Stimulated activated CD4-positive, alpha-beta T cell treated with anti-CD3 and anti-CD28 coated beads, Interleukin-4, amount 100 ng/mL, for 4 hours (primary cell): Measurements from ENCODE around the gene DLST.
A peak's percentile ranks its signal among the peaks of the same experiment; 100 is the strongest.
"Not testable (repeated sequence)": the region's sequence is repeated elsewhere in the genome, so short reads cannot be mapped to it uniquely, and the experiment has no call there.

ENCODE experiments used
- DNase-seq, 2 experiments: peaks; one replicate each; pipeline ENCODE4 v3.0.0-alpha.2; 2020

Gene DLST

DNA sequence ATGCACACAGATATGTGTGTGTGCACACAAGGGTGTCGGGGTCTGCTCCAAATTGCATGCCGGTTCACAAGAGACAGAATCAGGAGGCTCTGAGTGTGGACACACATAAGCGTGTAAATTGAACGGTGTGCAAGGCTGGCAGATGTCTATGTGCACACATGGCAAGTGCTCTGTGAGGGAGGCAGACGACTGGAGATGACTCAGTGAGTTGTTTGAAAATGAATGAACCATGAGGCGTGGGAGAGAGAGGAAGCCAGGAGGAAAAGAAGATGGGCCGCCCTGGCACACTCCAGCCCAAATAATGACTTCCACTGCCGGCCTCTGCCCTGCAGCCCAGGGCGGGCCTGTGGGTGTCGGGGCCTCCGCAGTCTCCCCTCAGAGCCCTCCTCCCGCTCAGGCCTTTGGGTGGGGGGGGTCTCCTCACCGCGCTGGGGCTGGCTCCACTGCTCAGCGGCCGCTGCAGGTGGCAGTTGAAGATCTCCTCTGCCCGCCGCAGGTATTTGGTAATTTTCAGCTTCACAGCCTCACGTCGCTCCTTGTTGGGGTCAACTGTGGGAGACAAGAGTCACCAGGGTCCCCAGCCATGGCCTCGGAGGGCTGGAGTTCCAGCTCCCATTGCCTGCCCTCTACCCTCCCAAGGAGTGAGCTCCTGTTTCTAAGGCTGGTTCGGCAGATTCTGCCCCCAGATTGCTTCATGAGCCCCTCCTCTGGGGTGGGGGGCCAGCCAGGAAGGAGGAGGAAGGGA, 37.9 kb downstream of the DLST start:
- DNase-seq = no peak

DNA sequence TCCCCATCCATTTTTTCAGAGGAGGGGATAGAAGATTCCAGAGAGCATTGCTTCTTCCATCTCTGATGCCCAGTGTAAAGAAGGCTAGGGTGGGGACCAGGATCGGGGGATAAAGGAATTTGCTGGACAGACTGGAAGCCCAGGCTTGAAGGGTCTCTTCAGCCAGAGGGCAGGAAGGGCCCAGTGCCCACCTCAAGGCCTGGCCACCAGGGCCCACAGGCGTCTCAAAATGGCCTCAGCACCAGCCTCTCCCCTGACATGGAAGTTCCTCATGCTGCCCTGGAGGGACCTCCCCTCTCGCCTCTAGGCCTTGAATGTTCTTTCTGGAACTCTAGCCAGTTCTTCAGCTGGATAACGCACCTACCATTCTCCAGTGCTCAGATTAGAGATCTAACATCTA, 38.6 kb downstream of the DLST start:
- no peak for DNase-seq

DNA sequence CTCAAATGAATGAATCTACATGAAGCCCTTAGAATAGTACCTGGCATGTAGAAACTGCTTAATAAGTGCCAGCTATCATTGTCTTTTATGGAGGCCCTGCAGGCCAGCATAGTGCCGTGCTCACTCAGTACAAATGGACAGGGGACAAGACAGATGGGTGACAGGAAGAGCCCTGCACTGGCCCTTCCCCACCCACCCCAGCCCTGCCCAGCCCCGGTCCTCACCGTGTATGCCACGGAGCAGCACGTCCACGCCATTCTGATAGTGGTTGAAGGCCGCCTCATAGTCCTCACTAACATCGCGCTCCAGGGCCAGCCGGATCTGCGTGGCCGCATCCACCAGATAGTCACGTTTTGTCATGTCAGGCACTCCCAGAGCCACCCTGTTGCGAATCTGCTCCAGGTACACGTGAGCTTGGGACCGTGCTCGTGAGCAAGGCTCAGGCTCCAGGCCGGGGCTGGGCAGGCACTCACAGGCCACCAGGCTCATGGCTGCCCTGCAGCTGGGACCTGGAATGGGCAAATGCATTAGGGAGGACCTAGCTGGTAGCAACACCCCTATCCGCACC, 39.4 kb downstream of the DLST start:
- DNase-seq = no peak

DNA sequence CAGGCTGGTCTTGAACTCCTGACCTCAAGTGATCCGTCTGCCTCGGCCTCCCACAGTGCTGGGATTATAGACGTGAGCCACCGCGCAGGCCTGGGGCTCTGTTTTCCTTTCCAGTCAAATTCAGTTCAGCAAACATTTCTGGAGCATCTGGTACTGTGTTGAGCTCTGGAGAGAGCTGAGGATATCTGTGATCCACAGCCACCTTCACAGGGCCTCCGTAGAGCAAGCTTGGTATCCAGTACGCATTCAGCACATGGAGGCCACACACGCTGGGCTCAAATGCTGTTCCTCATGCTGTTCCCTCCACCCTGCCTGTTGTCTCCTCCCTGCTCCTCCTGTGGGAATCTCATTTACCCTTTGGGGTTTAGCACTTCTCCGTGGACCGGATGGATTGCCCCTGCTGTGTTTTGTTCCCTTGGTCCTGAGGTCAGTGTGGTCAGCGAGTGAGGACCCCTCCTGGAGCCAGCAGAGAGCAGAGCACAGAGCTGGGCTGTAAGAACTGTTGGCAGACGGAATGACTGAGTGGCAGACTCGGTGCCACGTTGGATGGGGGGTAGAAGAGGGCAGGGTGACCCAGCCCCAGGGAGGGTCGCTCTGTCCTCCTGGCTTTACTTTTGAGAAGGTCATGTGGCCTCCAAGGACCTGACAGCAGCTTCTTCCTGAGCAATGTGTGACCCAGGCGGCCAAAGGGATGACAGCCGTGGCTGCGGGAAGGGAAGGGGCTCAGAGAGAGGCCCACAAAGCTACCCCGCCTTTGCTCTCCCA, 40.5 kb downstream of the DLST start:
- DNase-seq = no peak

DNA sequence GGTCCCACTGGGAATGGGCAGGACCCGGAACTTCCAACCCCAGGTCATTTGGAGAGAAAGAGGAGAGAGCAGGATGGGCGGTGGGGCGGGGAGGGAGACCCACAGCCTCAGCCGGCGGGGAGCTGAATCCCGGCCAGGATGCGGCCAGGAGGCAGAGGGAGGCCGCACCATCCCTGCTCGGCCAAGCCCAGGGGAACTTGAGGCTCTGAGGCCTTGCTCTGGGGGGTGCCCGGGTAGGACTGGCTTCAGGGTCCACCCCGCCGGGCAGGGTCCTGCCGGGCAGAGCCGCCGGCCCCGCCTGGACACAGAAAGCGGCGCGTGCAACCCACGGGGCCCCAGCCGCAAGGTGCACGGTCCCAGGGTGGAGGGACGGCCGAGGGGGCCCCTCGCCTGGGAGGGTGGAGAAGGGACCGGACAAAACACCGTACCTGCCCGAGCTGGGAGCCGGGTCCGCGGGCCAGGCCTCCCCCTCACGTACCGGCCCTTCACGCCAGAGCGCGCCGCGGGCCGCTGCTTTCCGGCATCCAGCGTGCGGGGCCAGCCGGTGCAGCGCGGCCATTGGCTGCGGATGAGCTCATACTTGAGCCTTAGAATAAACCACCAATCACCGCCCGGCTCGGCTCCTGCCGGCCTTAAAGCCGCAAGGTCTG, 41.2 kb downstream of the DLST start, which contains the start of gene RPS6KL1:
Gene RPS6KL1 (minus strand): TSS at position 509 of the 650 bp plus-strand sequence. CDS start 1,719 bp downstream, outside the sequence.
- peak; percentile 55 to 75 for DNase-seq

DNA sequence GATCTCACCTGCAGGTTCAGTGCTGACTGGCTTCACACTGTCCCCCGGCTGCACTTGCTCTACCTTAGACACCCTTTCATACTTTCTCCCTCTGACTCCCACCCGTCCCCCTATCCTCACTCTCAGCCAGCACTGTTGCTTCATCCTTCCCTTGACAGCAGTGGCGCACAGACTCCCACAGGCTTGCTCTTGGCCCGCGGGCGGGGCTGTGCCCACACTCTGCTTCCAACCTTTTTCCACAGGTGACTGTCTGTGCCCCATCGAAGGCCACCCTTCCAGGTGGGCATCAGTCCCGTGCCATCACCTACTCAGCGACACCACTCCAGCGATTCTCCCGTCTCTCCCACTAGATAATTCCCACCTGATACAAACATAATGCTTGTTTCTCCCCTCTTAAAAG, 42.3 kb downstream of the DLST start:
- no peak for DNase-seq

DNA sequence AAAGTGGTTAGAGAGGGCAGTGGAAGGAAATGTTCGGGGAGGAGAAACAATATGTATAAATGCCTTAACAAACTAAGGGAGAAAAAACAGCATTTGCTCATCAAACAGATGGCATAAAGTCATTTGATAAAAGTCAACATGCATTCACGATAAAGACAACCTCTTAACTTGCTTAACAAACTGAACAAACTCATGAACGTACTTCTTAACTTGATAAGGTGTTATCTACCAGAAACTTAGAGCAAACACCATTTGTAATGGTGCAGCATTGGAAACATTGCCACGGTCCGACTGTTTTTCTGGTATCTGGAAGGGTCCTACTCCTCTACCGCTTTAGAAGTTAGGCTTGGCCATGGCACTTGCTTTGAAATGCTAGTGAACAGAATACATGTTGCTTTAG, 45.5 kb downstream of the DLST start:
- no peak for DNase-seq

DNA sequence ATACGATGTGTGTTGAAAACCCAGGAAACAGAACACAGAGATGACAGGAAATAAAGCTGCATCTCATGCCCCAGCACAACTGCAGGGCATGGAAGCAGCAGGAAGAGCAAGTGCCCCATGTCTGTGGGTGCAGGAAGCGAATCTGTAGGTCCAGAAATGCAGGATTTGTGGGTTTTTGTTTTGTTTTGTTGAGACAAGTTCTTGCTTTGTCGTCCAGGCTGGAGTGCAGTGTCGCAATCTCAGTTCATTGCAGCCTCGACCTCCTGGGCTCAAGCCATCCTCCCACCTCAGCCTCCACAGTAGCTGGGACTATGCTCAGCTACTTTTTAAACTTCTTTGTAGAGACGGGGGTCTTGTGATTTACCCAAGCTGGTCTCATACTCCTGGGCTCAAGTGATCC, 47.5 kb downstream of the DLST start:
- no peak for DNase-seq

DNA sequence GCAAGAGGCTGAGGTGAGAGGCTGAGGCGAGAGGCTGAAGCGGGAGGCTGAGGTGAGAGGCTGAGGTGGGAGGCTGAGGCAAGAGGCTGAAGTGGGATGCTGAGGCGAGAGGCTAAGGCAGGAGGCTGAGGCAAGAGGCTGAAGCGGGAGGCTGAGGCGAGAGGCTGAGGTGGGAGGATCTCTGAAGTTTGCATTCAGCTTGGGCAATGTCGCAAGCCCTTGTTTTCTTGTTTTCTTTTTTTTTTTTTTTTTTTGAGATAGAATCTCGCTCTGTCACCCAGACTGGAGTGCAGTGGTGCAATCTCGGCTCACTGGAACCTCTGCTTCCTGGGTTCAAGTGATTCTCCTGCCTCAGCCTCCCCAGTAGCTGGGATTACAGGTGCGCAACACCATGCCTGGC, 50.0 kb downstream of the DLST start:
- DNase-seq = not testable (repeated sequence)

DNA sequence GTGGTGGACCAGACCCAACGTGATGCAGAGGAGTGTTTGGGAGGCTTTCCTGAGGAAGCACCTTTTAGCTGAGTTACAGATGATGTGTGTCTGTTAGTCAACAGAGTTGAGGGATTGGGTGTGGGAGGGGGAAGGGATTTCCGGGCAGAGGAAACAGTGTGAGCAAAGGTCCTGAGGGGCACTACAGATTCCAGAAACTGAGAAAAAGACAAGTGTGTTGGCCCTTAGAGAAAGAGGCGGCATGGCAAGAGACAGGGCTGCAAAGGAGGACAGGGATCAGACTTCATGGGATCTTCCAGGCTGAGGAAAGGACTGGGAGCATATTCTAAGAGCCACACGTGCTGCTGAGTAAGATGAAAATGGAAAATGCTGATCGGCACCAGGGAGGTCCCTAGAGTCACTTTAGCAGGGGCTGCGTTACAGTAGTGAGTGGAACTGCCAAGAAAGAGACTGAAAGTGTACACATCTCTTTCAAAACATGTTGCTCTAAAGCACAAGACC, 50.7 kb downstream of the DLST start:
- no peak for DNase-seq

DNA sequence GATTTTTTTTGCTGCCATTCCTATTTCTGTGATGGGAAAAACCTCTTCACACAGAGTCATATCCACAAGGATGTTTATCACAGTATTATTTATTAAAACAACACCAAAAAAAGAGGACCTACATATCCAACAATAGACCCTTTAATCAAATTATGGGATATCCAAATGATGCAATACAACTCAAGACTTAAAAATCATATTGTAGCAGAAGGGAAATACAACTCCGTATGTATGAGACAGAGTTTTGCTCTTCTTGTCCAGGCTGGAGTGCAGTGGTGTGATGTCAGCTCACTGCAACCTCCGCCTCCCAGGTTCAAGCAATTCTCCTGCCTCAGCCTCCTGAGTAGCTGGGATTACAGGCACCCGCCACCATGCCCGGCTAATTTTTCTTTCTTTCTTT, 51.2 kb downstream of the DLST start:
- DNase-seq = not testable (repeated sequence)

DNA sequence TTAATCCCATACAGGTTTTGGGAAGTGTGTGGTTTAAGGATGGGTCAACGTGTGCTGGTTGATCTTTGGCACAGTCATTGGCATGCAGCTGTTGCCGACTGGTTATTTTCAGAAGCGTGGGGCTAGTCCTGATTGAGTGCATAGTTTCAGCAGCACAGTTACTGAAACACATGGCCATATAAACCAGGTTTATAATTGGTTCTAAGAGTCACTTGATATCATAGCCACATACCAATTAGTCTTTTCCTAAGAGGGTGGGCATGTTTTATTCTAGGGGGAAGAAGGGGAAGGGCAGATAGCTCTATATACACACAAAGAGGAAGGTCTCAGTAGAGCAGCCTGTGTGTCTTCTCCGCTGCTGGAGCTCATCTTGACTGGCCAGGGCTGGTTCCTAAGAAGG, 52.3 kb downstream of the DLST start:
- DNase-seq = no peak

DNA sequence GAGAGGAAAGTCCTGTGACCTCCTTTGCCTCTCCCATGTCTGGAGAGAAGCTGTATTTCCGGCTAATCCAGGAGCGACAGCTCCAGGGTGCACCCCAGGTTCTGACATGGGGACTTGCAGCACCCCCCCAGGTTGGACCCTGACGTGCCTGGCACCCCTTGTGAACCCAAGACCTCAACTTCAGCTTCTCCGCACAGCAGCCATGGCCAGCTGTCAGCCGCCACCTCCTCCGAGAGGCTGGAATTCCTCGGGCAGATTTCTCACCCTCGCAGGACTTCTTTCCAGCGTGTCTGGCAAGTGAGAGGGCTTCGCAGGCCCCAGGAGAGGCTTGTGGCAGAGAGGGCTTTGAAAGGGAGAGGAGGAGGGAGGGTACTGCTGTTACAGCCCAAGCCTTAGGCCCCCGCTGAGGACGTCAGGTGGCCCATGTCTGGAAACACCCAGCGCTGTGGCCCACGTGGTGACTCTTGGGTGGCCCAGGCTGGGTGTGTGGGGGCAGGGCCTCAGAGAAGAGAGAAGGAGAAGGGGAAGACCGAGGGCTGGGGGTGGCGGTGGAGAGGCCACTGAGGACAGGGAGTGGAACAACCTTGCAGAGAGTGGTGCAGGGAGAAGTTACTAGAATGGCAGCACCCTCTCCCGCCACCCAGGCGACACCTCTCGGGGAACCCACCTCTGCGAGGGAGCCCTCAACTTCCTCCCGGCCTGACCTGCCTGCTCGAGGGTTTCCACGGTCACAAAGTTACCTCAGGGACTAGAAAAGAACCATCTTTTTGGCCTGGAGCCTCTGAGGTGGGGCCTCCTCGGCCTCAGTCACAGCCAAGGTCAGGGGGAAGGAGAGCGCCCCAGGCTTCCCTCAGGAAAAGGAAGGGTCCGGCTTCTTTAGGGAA, 53.0 kb downstream of the DLST start:
- no peak for DNase-seq

DNA sequence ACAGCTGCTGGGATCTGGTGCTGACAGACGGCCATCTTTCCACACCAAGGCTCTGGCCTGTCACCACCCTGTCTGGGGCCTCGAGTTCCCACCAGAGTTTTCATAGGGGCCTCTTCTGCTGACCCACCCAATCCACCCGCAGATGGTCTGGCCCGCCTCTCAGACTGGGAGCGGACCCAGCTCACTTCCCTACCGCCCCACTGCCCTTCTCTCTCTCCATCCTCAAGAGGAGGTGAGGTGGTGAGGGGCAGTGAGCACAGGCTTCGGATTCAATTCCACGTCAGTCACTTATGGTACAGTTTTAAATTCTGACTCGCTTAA, 53.6 kb downstream of the DLST start:
- no peak for DNase-seq

DNA sequence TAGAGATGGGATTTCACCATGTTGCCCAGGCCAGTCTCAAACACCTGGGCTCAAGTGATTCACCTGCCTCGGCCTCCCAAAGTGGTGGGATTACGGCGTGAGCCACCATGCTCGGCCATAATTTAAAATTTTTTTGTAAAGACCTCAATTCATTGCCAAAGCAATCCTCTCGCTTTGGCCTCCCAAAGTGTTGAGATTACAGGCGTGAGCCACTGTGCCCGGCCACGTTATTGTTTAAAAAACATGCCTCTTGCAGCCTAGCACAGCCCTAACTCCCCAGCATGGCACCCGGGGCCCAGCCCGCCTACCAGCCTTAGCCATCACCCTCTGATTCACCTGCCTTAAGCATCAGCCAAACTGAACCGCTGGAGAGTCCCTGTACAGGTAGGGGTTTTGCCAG, 54.4 kb downstream of the DLST start:
- DNase-seq = no peak

DNA sequence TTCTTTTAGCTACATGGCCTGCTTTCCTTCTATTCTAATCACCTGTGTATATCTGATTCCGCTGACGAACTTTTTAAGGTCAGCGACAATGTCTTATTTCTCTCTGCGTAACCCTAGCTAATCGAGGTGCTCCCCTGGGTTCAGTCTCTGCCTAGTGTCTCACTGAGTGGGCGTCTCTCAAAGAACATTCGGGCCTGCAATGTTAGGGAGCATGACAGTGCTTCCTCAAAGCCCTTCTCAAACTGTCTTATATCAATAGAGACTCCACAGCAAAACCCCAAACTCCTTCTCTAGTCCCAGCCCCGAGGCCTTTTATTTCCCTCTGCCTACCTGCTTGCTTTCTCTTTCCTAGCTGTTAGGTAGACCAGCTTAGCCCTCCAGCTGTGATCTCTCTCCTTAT, 55.0 kb downstream of the DLST start:
- no peak for DNase-seq

DNA sequence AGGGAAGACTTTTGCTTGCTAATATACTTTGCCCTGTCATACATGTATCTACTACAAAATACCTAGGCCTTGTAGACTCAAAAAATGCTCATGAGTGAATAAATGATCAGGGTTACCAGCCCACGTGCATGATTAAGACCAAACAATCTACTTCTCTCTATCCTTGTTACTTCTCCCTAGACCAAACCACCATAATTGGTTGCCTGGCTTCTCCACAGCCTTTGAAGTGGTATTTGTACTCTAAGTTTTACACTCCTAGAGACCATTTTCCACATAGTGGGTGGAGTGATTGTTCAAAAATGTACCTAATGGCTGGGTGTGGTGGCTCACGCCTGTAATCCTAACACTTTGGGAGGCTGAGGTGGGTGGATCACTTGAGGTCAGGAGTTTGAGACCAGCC, 55.5 kb downstream of the DLST start:
- DNase-seq = no peak

DNA sequence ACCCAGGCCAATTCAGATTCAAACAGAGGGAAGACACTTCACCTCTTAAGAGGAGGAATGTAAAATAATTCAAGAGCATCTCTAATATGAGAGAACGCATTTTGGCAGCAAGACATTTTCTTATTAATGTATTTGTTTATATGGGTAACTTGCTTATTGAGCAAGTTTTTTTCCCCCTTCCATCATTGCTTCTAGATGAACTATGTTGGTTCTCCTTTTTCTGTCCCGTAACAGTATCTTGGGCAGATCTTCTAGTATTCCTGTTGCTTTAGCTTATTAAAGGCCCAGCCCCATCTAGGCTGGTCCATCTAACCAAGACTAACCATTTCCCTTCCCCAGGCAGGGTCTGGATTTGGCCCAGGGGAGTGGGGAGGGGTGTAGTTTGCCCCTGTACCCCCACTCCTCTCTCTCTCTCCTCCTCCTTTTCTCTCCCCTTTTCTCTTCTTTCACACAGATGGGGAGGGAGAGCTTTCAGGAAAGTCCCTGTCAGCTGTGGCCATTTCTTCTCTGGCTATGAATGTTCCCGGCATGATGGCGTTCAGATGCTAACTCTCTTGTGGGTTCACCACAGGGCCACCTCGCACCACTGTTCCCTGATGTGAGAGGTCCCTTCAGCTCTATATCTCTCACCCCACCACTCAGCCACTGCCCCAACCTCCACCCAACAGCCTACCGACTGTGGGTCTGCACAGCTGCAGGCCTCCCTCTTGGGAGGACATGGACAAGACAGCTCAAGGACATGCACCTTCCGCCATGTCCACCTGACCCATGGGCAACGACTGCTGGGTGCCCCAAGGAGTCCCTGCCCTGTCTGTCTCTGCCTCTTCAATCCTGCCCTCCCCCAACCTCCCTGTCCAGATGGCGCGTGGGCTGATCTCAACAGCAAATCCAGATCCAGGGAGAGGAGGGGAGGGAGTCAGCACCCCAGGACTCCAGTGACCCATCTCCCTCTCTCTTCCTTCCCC, 57.1 kb downstream of the DLST start:
- no peak for DNase-seq

DNA sequence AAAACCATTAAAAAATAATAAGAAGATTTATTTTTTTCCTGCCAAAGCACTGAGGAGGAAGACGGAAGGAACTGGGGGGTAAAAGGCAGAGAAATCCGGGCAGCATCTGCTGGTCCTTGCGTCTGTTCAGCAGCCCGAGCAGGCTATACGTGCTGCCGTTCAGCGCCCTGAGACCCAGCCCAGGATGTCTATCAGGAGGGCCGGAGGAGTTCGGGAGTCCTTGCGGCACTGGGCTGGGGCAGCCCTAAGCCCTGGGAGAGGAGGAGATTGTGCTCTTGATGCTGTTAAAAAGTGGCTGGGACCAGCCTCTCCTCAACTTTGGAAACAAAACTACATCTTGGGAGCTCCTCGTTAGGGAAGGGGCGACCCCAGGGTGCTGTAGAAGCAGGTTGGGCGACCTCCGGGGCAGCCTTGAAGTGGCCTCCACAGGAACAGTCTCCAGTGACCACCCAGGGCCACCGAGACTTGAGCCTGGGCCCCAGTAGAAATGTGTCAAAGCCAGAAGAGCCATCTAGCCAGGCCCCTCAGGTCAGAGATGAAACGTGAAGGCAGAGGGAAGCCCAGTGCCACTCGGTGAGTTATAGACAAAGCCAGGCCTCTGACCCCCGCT, 59.3 kb downstream of the DLST start:
- no peak for DNase-seq

DNA sequence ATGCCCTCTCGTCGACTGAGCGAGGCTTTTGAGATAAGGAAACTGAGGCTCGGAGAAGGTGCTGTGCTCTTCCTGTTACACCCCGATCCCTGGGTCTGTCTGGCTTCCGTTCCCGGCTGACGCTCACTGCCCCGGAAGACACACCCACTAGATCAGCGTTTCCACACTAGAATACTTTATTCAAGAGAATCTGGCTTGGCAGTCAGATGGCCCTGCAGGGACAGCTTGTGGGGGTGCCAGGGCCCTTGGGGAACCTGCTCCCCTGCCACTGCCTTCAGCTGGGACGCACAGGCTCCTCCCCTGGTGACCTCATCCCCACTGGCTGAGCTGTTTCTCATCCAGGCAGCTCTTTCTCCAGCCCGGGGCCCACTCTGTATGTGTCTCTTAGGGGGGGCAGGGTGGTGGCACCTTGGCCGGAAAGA, 60.0 kb downstream of the DLST start:
- peak; percentile 58 to 60 for DNase-seq

DNA sequence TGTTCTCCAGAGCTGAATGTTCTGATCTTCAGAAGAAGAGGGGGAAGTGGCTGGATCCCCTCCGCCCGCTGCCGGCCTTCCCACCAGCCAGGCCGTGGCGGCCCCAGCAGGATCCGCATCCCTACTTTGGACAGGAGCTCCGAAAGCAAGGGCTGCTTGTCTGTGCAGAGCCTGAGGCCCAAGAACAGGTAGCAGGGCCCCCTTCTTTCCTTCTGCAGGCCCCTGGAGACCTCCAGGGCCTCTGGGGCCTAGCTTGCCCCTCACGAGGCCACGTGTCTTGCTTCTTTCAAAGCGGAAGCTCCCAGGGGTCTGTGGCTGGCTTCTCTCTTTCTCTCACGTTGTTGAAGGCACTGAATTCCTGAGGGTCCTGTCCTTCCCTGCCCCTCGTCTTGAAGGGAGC, 60.5 kb downstream of the DLST start:
- DNase-seq = no peak
